HG03575 (cell line): ENCODE measurements around the gene TNFRSF25.
"Not testable (repeated sequence)": the region's sequence is repeated elsewhere in the genome, so short reads cannot be mapped to it uniquely, and the experiment has no call there.

ENCODE experiments used
- ATAC-seq: cut with Tn5 transposase; IDR thresholded peaks from one replicate; pipeline ENCODE4 v1.9.1; 2021; ENCODE audit not compliant: unreplicated experiment, insufficient number of reproducible peaks, low FRiP score; ENCODE audit errors: extremely low read depth

TNFRSF25 gene

DNA sequence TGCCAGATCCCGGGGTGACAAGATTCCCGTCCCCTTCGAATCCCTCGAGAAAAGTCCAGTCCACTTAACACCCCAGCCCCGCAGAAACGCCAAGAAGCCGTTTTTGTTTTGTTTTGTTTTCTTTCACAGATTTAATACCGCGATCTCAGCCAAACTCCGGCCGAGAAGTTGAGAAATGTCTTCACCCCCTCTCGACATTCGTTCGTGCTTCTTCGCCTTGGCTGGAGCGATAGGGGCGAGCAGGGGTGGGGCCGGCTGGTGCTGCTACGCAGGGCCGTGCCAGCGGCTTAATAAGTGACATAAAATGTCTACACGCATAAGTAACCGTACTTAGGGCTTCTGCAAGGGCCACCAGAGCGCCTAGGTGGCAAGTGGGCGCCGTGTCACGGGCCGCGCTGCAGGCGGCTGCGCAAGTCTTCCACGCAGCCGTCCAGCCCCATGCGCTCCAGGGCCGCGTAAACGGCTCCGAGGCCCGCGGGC is 4.9 kb downstream of the TNFRSF25 start:
- ATAC-seq = no peak

- ATAC-seq = no peak
Measured at GRCh38 chr1:6460301-6461050, 5.5 kb downstream of the TNFRSF25 start.

- no peak for ATAC-seq
Measured at GRCh38 chr1:6459850-6460265, 6.1 kb downstream of the TNFRSF25 start.

- no peak for ATAC-seq
Measured at GRCh38 chr1:6456800-6457466, 9.0 kb downstream of the TNFRSF25 start.

DNA sequence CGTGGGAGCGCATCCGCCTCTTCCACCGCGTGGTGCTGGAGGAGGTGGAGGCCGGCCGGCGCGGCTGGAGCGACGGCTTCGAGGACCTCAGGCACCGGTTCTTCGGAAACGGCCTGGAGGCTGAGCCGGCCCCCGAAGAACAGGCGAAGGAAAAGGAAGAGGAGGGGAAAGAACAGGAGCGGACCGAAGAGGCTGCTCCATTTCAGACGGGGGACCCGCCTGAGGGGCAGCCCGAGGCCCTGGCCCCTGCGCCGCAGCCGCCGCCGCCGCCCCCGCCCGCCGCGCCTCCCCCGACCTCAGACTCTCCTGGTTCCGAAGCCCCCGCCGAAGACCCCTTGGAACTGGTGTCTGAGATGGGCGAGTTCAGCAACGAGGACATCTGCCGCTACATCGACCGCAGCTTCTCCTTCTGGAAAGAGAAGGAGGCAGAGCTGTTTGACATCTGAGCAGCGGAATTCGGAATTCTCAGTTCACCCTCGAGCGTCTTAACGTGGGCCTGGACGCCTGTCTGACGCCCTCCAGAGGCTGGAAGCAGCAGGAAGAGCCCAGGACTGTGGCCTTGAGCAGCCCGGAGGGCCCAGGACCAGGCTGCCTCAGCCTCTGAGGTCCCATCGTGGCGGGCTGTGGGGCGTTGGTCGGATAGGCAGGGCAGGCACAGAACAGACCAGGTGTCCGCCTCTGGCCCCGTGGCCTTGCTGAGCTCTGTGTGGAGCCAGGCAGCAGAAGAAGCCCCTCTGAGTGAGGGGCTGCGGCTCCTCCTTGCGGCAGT is 10.0 kb downstream of the TNFRSF25 start:
- ATAC-seq = not testable (repeated sequence)

DNA sequence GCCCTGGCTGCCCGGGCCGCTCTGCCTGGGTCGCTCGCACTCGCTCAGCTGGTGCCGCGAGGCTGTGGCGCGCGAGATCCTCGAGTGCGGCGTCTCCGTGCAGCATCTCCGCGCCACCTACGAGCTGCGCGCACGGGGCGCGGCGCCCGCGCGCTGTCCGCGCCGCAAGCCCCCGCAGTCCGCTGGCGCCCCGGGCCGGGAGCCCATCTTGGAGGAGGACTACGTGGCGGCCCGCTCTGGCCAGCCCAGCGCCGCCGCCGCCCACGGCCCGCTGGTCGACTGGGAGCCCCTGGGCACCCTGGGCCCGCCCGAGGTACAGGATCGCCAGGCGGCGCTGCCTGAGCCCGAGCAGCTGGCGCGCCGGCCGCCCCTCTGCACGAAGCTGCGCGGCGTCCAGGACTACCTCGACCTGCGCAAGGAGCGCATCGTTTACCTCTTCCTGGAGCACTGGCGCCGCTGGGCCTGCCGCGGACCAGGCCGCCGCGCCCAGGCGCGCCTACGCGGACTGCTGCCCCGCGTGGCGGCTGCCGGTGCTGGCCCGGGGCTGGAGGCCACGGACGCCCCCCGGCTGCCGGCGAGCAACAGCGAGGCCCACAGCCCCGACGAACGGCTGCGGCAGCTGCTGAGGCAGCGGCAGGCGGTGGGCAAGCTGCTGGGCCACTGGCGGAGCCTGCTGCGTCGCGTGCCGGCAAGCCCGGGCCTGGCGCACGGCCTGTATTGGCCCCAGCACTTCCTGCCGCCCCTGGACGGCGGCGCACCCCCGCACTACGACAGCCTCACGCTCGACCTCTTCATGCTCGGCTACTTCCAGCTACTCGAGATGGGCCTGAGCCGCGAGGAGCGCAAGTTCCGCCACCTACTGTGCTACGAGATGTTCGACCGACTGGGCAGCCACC is 10.9 kb downstream of the TNFRSF25 start:
- no peak for ATAC-seq

DNA sequence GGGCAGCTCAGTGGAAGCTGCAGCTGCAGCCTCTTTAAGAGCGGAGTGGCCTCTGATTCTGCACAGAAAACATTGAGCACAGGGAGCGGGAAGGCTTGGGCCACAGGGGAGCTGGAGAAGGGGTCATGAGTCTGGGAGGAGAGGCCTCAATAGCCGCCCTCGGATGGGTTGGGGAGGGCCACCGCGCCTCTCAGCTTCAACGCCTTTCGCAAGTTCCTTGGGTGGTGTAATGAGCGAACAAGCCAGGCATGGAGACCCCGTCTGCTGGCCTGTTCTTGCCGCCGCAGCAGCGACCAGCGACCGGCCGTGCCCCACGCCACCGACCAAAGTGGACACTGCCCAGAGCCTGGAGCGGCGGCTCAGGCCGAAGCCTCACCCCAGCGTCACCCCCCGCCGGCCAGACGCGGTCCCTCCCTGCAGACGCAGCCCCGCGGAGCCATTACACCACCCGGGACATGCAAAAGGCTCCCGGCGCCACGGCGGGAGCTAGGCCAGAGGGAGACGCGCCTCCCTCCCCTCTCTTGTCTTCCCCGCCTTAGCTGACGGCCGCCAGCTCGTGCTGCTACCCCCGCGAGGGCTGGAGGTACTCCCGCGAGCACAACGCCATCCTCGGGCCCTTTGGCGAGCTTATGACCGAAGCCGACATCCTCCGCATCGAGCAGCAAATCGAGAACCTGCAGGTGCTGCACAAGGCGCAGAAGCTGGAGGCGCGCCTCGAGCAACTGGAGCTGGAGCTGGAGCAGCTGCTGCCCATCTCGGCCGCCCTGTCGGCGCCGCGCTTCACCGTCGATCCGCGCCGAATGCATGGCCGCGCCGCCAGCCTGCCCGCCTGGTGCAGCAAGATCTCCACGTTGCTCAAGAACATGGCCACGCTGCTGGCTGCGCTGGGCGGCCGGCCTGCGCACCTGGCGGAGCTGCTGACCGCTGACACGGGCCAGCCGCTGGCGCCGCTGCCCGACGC is 11.8 kb downstream of the TNFRSF25 start:
- not testable (repeated sequence) for ATAC-seq

GRCh38 chr1:6450943-6451373 is 15.0 kb downstream of the TNFRSF25 start:
- no peak for ATAC-seq

DNA sequence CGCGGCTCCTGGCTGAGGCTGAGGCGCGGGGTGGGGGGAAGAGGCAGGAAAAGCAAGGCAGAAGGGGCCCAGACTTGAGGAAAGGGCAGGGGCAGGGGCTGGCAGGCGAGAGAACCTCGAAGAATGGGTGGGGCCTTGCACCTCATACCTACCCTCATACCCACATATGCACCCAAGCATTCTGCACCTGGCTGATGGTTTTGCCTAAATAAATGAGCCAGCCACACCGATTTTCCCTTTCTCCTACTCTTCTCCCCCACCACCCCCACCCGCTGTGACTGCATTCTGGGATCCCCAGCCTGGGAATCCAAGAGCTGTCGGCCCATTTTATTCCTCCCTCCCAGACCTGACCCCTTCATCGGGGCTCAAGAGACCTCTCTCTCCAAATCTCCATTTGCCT is 15.5 kb downstream of the TNFRSF25 start:
- ATAC-seq = not testable (repeated sequence)

GRCh38 chr1:6450005-6450450 is 15.9 kb downstream of the TNFRSF25 start:
- ATAC-seq = no peak

DNA sequence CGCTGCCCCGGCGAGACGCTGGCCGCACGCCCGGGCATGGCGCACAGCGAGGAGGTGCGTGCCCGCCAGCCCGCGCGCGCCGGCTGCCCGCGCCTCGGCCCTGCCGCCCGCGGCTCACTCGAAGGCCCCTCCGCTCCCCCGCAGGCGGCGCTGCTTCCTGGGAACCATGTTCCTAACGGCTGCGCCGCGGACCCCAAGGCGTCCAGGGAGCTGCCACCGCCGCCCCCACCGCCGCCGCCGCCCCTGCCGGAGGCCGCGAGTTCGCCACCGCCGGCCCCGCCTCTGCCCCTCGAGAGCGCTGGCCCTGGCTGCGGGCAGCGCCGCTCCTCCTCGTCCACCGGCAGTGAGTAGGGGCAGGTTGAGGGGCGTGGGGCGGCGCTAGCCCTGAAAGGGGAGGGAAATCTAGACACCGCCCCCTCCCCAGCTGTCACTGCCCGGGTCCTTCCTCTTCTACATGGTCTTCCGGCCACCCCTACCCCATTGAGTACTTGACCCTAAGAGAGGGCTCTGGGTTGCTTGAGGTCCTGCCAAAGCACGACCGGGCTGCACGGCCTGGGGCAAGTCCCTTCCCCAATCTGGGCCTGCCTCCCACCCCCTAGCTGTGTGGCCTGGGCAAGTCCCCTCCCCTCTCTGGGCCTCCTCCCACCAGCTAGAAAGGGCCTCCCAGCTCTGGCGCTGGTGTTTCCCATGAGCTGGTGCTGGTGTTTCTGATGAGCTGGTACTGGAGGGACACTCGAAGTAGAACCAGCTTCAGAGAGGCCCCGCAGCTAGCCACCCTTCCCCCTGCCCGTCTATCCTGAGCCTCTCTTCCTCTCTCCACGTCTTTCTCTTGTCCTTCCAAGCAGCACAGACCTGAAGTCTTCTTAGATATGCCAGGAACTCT is 17.0 kb downstream of the TNFRSF25 start:
- ATAC-seq = no peak

- no peak for ATAC-seq
Measured at GRCh38 chr1:6447818-6448748, 17.9 kb downstream of the TNFRSF25 start.

DNA sequence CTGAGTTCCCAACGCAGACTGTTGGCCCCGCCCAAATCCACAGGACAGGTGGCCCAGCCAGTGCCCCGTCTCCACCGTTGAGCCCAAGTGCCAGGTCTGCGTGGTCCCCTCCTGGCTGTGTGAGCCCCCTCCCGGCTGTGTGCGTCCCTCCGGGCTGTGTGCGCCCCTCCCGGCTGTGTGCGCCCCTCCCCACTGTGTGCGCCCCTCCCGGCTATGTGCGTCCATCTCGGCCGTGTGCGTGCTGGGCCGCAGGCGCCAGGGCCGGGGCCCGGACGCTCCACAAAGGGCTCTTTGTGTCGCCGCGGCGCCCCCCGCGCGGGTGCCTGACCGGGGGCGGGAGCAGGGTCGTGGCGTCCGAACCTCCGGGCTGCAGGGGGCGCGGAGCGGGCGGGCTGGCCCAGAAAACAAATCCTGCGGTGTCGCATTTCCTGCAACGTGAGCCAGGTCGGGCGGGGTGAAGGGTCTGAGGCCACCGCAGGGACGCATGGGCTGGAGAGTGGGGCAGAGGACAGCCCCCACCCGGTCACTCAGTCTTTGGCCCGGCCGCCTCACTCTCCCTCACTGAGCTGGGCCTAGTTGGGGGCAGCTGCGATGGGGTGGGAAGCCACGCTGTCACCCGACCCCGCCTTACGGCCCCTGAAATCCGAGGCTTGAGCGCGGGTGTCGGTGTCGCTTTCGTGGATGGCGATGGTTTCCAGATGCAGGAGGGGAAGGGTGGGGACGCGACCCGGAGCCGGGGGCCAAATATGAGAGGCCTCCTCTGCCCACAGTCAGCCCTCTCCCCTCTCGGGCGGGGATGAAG is 18.8 kb downstream of the TNFRSF25 start:
- no peak for ATAC-seq

GRCh38 chr1:6446665-6447015 is 19.3 kb downstream of the TNFRSF25 start:
- ATAC-seq = no peak

- not testable (repeated sequence) for ATAC-seq
Measured at GRCh38 chr1:6445929-6446328, 20.0 kb downstream of the TNFRSF25 start.
